Neutrophil (primary cell): Measurements from ENCODE around the gene EXOC3L4.

ENCODE experiments used
- H3K27ac ChIP-seq: fragments of 200-600 bp; sonication (generic); 2 replicates; pipeline ENCODE4 v1.5.1; 2016; ENCODE audit warnings: mild to moderate bottlenecking, moderate library complexity
- H3K27me3 ChIP-seq: fragments of 200-600 bp; sonication (generic); 2 replicates; pipeline ENCODE4 v1.6.0; 2016; ENCODE audit warnings: mild to moderate bottlenecking
- H3K36me3 ChIP-seq: fragments of 200-600 bp; sonication (generic); 2 replicates; pipeline ENCODE4 v1.5.1; 2017
- H3K4me1 ChIP-seq, 2 experiments: fragments of 200-600 bp in 1 of 2; sonication (generic) in 1 of 2; 1 replicate in 1 of 2; 2 replicates in 1 of 2; pipeline versions ENCODE4 v1.5.1 to v1.6.1; 2013 to 2016; ENCODE audit warnings: low read depth in 1 of 2, low read length in 1 of 2, mild to moderate bottlenecking in 1 of 2, moderate library complexity in 1 of 2; ENCODE audit not compliant: control insufficient read depth in 1 of 2, insufficient read depth in 1 of 2
- H3K4me3 ChIP-seq, 2 experiments: fragments of 200-600 bp in 1 of 2; sonication (generic) in 1 of 2; 1 replicate in 1 of 2; 2 replicates in 1 of 2; pipeline ENCODE4 v1.5.1; 2013 to 2016; ENCODE audit warnings: low read depth in 1 of 2, low read length in 1 of 2, mild to moderate bottlenecking in 1 of 2, moderate library complexity in 1 of 2
- H3K9me3 ChIP-seq: fragments of 200-600 bp; sonication (generic); 2 replicates; pipeline ENCODE4 v1.5.1; 2016
- CTCF ChIP-seq: fragments of 200-600 bp; sonication (generic); IDR thresholded peaks from 2 replicates; pipeline ENCODE4 v1.5.1; 2016; ENCODE audit warnings: antibody characterized with exemption

Gene EXOC3L4

DNA sequence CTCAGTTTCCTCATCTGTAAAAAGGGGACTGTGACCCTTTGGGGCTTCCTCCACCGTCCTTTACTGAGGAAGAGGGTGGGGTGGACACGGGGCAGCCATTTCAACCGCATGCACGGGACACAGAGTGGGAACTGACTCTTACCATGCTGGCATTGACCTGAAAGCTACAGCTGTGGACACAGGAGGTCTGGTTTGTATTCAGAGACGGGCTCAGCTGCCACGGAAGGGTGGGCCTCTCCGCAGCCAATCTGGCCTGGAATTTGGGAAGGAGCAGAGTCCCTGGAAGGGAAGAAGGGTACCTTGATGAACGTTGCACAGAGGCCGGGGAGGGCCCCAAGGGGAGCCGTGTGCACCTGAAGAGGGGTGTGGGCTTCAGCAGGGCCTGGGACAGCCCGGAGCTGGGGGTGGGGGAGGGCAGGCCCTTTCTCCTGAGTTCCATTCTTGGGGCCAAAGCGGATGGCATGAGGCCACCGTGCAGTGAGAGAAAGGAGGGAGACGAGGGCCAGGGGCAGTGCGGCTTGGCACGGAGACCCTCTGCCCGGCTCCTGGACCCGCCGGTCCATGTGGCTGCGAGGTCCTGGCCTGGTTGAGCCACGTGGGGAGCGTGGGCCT lies 43.3 kb downstream of the EXOC3L4 start:
- H3K4me3 ChIP-seq: no peak overlapping the region

GRCh38 chr14:103138301-103139131 lies 44.0 kb downstream of the EXOC3L4 start:
- Histone ChIP-seq H3K9me3 (no peaks in the 10 kb centered on the region), H3K4me1 (peaks cover 0 to 9% of the 10 kb centered on the region in 2 experiments)
- TF ChIP-seq CTCF: no peak

More for the DNA sequence above, 43.3 kb downstream of the EXOC3L4 start:
- no peak for TF ChIP-seq CTCF
- Histone ChIP-seq H3K27ac (no peak overlapping the region), H3K4me1 (peaks cover 0 to 9% of the 10 kb centered on the region in 2 experiments), H3K27me3 (peaks cover 54% of the 10 kb centered on the region), H3K36me3 (peaks cover 52% of the 10 kb centered on the region), H3K9me3 (no peaks in the 10 kb centered on the region)

GRCh38 chr14:103139132-103140025 lies 44.9 kb downstream of the EXOC3L4 start:
- Histone ChIP-seq H3K36me3 (peaks cover 36% of the 10 kb centered on the region), H3K27ac (no peak overlapping the region), H3K4me3 (no peak overlapping the region), H3K4me1 (peaks cover 0 to 9% of the 10 kb centered on the region in 2 experiments), H3K27me3 (peaks cover 64% of the 10 kb centered on the region), H3K9me3 (no peaks in the 10 kb centered on the region)
- no peak for TF ChIP-seq CTCF

More at GRCh38 chr14:103138301-103139131, 44.0 kb downstream of the EXOC3L4 start:
- H3K4me3 ChIP-seq: no peak overlapping the region
- H3K27me3 ChIP-seq: peaks cover 61% of the 10 kb centered on the region
- no peak overlapping the region for H3K27ac ChIP-seq
- peaks cover 45% of the 10 kb centered on the region for H3K36me3 ChIP-seq

GRCh38 chr14:103140316-103141109 lies 46.0 kb downstream of the EXOC3L4 start:
- H3K27ac ChIP-seq: no peak overlapping the region
- peaks cover 0 to 9% of the 10 kb centered on the region in 2 experiments for H3K4me1 ChIP-seq
- H3K27me3 ChIP-seq: peaks cover 64% of the 10 kb centered on the region
- no peak for TF ChIP-seq CTCF
- H3K36me3 ChIP-seq: peaks cover 25% of the 10 kb centered on the region
- H3K4me3 ChIP-seq: no peak overlapping the region
- no peaks in the 10 kb centered on the region for H3K9me3 ChIP-seq
